Measurements from ENCODE around the gene EPX. TPM values are rescaled to one million over a fixed set of nuclear protein-coding genes. Genes with fewer than 3 reads are reported as not detected.

The EPX gene
- total and polyA plus RNA-seq, 2 of the 4 experiments (the other 2 are of a cell fraction), result not detected

DNA sequence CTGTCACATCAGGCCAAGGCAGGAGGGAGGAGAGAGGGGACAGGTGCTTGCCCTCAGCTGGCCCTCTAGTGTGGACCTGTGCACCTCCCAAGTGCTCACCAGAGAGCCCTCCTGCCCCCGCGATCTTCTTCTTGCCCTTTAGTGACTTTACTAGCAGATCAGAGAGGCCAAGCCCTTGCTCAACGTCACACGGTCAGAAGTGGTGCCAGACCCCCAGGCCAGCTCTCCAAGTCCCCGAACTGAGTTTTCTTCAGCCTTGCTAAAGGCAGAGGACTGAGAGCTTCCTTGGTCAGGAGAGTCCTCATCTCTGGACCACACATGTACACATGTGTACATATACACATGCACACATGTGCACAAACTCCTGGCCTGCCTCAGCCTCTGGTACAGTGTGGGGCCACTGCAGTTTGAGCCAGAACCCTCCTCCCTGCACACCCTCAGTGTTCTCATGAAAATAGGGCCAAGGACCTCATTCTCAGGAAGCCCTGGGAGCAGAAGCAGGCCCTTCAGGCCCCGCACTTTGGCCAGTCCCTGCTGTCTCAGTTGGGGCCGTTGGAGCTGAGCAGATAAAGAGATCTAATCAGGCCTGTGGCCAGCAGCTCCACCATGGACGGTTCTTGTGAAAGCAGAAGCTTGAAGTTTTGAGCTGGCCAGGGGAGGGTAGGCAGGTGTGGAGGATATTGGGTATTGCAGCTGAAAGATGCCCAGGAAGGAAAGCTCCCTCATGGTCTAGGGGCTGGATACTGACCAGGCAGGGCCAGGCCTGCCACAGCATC lies 7.4 kb upstream of the EPX start:
- H4K8ac ChIP-seq (ENCODE audit: low read depth in 2 of 2, low read length in 2 of 2), result no peak overlapping the region
- DNase-seq, result no peak
- in situ Hi-C loops (cut with MboI; ENCODE audit: low sequenced_read_pairs), result no loop called here

More for the DNA sequence above, 7.4 kb upstream of the EPX start:
- Histone ChIP-seq H2AFZ (replicated peaks; ENCODE audit: low read length, poor library complexity) (no peak overlapping the region), H2AK9ac (replicated peaks; ENCODE audit: low read depth, low read length, poor library complexity) (no peak overlapping the region), H3K9me3 (ENCODE audit: control insufficient read depth, insufficient read depth, low read length) (no peaks in the 10 kb centered on the region), H3K27ac (ENCODE audit: insufficient read depth, low read length) (no peak overlapping the region), H4K5ac (ENCODE audit: low read depth, low read length) (no peak overlapping the region), H3K9me1 (ENCODE audit: insufficient read depth, low read length) (peaks cover 4% of the 10 kb centered on the region; the same call in 1 of the 2 replicates), H2BK15ac (ENCODE audit: low read depth, low read length) (no peak overlapping the region), H3K56ac (ENCODE audit: extremely low read depth, insufficient read depth, low read length) (no peak overlapping the region), H3K4me1 (ENCODE audit: control insufficient read depth, insufficient read depth, low read length) (no peaks in the 10 kb centered on the region), H3K23ac (ENCODE audit: low read depth, low read length) (no peak overlapping the region), H3K4ac (ENCODE audit: low read depth, low read length) (no peak overlapping the region), H4K91ac (ENCODE audit: insufficient read depth, low read depth, low read length) (no peak overlapping the region), H3K36me3 (ENCODE audit: control insufficient read depth, insufficient read depth, low read length) (no peaks in the 10 kb centered on the region), H4K20me1 (ENCODE audit: insufficient read depth, low read length) (no peaks in the 10 kb centered on the region), H2BK20ac (ENCODE audit: low read depth, low read length) (no peak overlapping the region), H2AK5ac (ENCODE audit: low read depth, low read length) (no peak overlapping the region), H3K9ac (ENCODE audit: low read depth, low read length) (no peak overlapping the region), H3K18ac (ENCODE audit: low read depth, low read length) (no peak overlapping the region), H3K4me3 (ENCODE audit: insufficient read depth, low read depth, low read length) (no peak overlapping the region), H3K4me2 (ENCODE audit: low read depth, low read length) (no peak overlapping the region), H2BK5ac (ENCODE audit: low read depth, low read length, poor library complexity, severe bottlenecking) (no peak overlapping the region), H3K27me3 (ENCODE audit: control insufficient read depth, insufficient read depth, low read length) (peaks cover 9% of the 10 kb centered on the region), H3K14ac (replicated peaks; ENCODE audit: low read depth, low read length) (no peak overlapping the region), H2BK120ac (ENCODE audit: low read depth, low read length) (no peak overlapping the region), H3K79me1 (ENCODE audit: low read depth in 1 of 2, low read length in 2 of 2) (no peaks in the 10 kb centered on the region)
- ChIA-PET CTCF (no interaction called here), POLR2A (ENCODE audit: unreplicated experiment) (no interaction called here)
- TF ChIP-seq MAFK (IDR thresholded peaks at IDR 0.05; ENCODE audit: low read depth, low read length), result no peak
- no peak for TF ChIP-seq RCOR1 (IDR thresholded peaks at IDR 0.05; ENCODE audit: insufficient replicate concordance, low read length)
- TF ChIP-seq RFX5 (IDR thresholded peaks at IDR 0.05; ENCODE audit: low read depth, low read length), result no peak
- no peak for TF ChIP-seq MXI1 (IDR thresholded peaks at IDR 0.05; ENCODE audit: borderline replicate concordance, low read depth, low read length)
- TF ChIP-seq, protein P1, sequence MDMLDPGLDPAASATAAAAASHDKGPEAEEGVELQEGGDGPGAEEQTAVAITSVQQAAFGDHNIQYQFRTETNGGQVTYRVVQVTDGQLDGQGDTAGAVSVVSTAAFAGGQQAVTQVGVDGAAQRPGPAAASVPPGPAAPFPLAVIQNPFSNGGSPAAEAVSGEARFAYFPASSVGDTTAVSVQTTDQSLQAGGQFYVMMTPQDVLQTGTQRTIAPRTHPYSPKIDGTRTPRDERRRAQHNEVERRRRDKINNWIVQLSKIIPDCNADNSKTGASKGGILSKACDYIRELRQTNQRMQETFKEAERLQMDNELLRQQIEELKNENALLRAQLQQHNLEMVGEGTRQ (IDR thresholded peaks at IDR 0.05; ENCODE audit: low read depth, low read length), result no peak
- TF ChIP-seq, protein P2, sequence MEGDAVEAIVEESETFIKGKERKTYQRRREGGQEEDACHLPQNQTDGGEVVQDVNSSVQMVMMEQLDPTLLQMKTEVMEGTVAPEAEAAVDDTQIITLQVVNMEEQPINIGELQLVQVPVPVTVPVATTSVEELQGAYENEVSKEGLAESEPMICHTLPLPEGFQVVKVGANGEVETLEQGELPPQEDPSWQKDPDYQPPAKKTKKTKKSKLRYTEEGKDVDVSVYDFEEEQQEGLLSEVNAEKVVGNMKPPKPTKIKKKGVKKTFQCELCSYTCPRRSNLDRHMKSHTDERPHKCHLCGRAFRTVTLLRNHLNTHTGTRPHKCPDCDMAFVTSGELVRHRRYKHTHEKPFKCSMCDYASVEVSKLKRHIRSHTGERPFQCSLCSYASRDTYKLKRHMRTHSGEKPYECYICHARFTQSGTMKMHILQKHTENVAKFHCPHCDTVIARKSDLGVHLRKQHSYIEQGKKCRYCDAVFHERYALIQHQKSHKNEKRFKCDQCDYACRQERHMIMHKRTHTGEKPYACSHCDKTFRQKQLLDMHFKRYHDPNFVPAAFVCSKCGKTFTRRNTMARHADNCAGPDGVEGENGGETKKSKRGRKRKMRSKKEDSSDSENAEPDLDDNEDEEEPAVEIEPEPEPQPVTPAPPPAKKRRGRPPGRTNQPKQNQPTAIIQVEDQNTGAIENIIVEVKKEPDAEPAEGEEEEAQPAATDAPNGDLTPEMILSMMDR (conservative IDR thresholded peaks at IDR 0.05; ENCODE audit: low read depth, low read length), result no peak
- no peak for TF ChIP-seq NFE2L2 (IDR thresholded peaks at IDR 0.05; ENCODE audit: low read depth, low read length)
- no peak for TF ChIP-seq POLR2A (IDR thresholded peaks at IDR 0.05; ENCODE audit: low read depth, low read length)
- no peak for TF ChIP-seq RAD21 (IDR thresholded peaks at IDR 0.05; ENCODE audit: low read length)
- TF ChIP-seq BHLHE40 (IDR thresholded peaks at IDR 0.05; ENCODE audit: low read depth, low read length), result no peak
- no peak for TF ChIP-seq MAZ (IDR thresholded peaks at IDR 0.05; ENCODE audit: borderline replicate concordance, low read depth, low read length)
- no peak for TF ChIP-seq CHD1 (IDR thresholded peaks at IDR 0.05; ENCODE audit: low read depth, low read length)
- TF ChIP-seq, protein P3, sequence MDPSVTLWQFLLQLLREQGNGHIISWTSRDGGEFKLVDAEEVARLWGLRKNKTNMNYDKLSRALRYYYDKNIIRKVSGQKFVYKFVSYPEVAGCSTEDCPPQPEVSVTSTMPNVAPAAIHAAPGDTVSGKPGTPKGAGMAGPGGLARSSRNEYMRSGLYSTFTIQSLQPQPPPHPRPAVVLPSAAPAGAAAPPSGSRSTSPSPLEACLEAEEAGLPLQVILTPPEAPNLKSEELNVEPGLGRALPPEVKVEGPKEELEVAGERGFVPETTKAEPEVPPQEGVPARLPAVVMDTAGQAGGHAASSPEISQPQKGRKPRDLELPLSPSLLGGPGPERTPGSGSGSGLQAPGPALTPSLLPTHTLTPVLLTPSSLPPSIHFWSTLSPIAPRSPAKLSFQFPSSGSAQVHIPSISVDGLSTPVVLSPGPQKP (IDR thresholded peaks at IDR 0.05; ENCODE audit: borderline replicate concordance, low read depth, low read length), result no peak
- no peak for TF ChIP-seq SMC3 (IDR thresholded peaks at IDR 0.05; ENCODE audit: low read depth, low read length)
- TF ChIP-seq FOS (IDR thresholded peaks at IDR 0.05; ENCODE audit: low read depth, low read length), result no peak
- TF ChIP-seq CEBPB (IDR thresholded peaks at IDR 0.05; ENCODE audit: low read depth, low read length), result no peak
- no TSS peak for BruUV-seq (replicated peaks)
- dilution Hi-C loops (cut with HindIII; ENCODE audit: low sequenced_read_pairs, unreplicated experiment) (no loop called here), intact Hi-C loops (cut with micrococcal nuclease) (no loop called here)
- 52% methylated on average over 7 of the region's 8 CpGs; no CpG with 5 or more reads in 1 of the 2 experiments for WGBS, 2 experiments (ENCODE audit: extremely low coverage in 2 of 2, insufficient read length in 1 of 2)
- ATAC-seq (ENCODE audit: low read depth), result no peak
